Testis (tissue), 2 donors: Measurements from ENCODE around the gene FCHSD2.

Source experiments
- CTCF ChIP-seq, 3 experiments: fragments of 450-650 bp in 2 of 3; fragments of 200-600 bp in 1 of 3; sonication (generic) in 1 of 3; IDR thresholded peaks; one replicate each; pipeline ENCODE4 v1.5.1; 2016 to 2019; ENCODE audit warnings: antibody characterized with exemption in 3 of 3, mild to moderate bottlenecking in 2 of 3, moderate library complexity in 1 of 3
- POLR2A ChIP-seq: fragments of 450-650 bp; IDR thresholded peaks from one replicate; pipeline ENCODE4 v1.6.1; 2017; ENCODE audit warnings: antibody characterized with exemption, mild to moderate bottlenecking, moderate library complexity

GRCh38 chr11:72793076-72793424, 349.1 kb downstream of the FCHSD2 start:
- TF ChIP-seq CTCF (IDR thresholded peaks at IDR 0.05) (no peak), POLR2A (no peak)
